ENCODE data around the gene CCSER2. TPM values are rescaled to one million over a fixed set of nuclear protein-coding genes. Genes with fewer than 3 reads are reported as not detected.
A peak's percentile ranks its signal among the peaks of the same experiment; 100 is the strongest.
"Not testable (repeated sequence)": the region's sequence is repeated elsewhere in the genome, so short reads cannot be mapped to it uniquely, and the experiment has no call there.

The CCSER2 gene
- total RNA-seq, 1 donor from 2014 or later = 80.2 TPM

GRCh38 chr10:84344526-84344925, 16.1 kb downstream of the CCSER2 start:
- Mint-ChIP-seq H3K27ac (ENCODE audit: unreplicated experiment) (no peak overlapping the region), H3K36me3 (ENCODE audit: low read depth, unreplicated experiment) (peaks cover 18% of the 10 kb centered on the region), H3K4me1 (ENCODE audit: unreplicated experiment) (peaks cover 19% of the 10 kb centered on the region), H3K9me3 (ENCODE audit: unreplicated experiment) (no peaks in the 10 kb centered on the region), H3K4me3 (ENCODE audit: unreplicated experiment) (no peak overlapping the region), H3K27me3 (ENCODE audit: unreplicated experiment) (no peaks in the 10 kb centered on the region)
- TF ChIP-seq, protein P1, sequence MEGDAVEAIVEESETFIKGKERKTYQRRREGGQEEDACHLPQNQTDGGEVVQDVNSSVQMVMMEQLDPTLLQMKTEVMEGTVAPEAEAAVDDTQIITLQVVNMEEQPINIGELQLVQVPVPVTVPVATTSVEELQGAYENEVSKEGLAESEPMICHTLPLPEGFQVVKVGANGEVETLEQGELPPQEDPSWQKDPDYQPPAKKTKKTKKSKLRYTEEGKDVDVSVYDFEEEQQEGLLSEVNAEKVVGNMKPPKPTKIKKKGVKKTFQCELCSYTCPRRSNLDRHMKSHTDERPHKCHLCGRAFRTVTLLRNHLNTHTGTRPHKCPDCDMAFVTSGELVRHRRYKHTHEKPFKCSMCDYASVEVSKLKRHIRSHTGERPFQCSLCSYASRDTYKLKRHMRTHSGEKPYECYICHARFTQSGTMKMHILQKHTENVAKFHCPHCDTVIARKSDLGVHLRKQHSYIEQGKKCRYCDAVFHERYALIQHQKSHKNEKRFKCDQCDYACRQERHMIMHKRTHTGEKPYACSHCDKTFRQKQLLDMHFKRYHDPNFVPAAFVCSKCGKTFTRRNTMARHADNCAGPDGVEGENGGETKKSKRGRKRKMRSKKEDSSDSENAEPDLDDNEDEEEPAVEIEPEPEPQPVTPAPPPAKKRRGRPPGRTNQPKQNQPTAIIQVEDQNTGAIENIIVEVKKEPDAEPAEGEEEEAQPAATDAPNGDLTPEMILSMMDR (IDR thresholded peaks at IDR 0.05; ENCODE audit: unreplicated experiment) = no peak
- no peak for DNase-seq (ENCODE audit: low spot score)

- H3K4me1 Mint-ChIP-seq (ENCODE audit: unreplicated experiment); H3K27ac Mint-ChIP-seq (ENCODE audit: unreplicated experiment); H3K4me3 Mint-ChIP-seq (ENCODE audit: unreplicated experiment); DNase-seq (ENCODE audit: low spot score); H3K27me3 Mint-ChIP-seq (ENCODE audit: unreplicated experiment); H3K9me3 Mint-ChIP-seq (ENCODE audit: unreplicated experiment): not testable (repeated sequence)
- H3K36me3 Mint-ChIP-seq (ENCODE audit: low read depth, unreplicated experiment) = peaks cover 18% of the 10 kb centered on the region
Observed at GRCh38 chr10:84347575-84348002, 19.2 kb downstream of the CCSER2 start.

DNA sequence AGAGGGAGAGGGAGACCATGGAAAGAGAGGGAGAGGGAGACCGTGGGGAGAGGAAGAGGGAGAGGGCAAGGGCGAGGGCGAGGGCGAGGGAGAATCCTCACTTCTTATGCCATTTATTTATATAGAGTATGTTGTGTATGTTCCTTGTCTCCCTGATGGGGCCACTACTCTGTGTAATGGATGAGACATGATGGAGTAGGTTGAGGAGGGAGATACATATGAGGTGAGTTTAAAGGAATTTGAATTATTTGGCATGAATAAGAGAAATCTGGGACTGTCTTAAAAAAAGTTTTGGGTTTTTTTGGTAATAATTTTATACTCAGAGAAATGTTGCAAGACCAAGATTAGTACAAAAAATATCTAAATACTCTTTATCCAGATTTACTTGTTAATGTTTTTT, 20.1 kb downstream of the CCSER2 start:
- TF ChIP-seq, protein P1 (IDR thresholded peaks at IDR 0.05; ENCODE audit: unreplicated experiment) = no peak
- no peak overlapping the region for H3K4me3 Mint-ChIP-seq (ENCODE audit: unreplicated experiment)
- no peak overlapping the region for H3K27ac Mint-ChIP-seq (ENCODE audit: unreplicated experiment)
- no peak for DNase-seq (ENCODE audit: low spot score)
- peaks cover 8% of the 10 kb centered on the region for H3K4me1 Mint-ChIP-seq (ENCODE audit: unreplicated experiment)
- no peaks in the 10 kb centered on the region for H3K9me3 Mint-ChIP-seq (ENCODE audit: unreplicated experiment)
- H3K27me3 Mint-ChIP-seq (ENCODE audit: unreplicated experiment) = no peaks in the 10 kb centered on the region
- H3K36me3 Mint-ChIP-seq (ENCODE audit: low read depth, unreplicated experiment) = peaks cover 18% of the 10 kb centered on the region

DNA sequence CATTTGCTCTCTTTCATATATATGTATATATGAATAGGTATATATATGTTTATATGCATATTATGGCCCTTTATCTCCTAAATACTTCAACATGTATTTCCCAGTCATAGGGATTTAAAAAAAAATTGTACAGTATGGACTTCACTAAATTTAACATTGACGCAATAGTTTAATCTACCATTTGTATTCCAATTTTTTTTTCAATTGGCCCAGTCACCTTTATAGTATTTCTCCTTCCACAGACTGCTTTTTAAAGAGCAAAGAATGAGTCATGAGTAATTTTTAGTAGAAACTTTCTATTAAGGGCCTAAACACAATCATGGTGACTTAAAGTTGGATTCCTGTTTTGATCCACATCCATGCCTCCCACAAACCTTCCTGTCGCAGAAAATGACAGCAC, 20.5 kb downstream of the CCSER2 start:
- Mint-ChIP-seq H3K36me3 (ENCODE audit: low read depth, unreplicated experiment) (peaks cover 18% of the 10 kb centered on the region), H3K4me3 (ENCODE audit: unreplicated experiment) (no peak overlapping the region), H3K27me3 (ENCODE audit: unreplicated experiment) (no peaks in the 10 kb centered on the region), H3K9me3 (ENCODE audit: unreplicated experiment) (no peaks in the 10 kb centered on the region), H3K4me1 (ENCODE audit: unreplicated experiment) (peaks cover 10% of the 10 kb centered on the region), H3K27ac (ENCODE audit: unreplicated experiment) (no peak overlapping the region)
- no peak for DNase-seq (ENCODE audit: low spot score)
- TF ChIP-seq, protein P1 (IDR thresholded peaks at IDR 0.05; ENCODE audit: unreplicated experiment) = no peak

- H3K4me3 Mint-ChIP-seq (ENCODE audit: unreplicated experiment) = no peak overlapping the region
- peaks cover 10% of the 10 kb centered on the region for H3K36me3 Mint-ChIP-seq (ENCODE audit: low read depth, unreplicated experiment)
- peaks cover 20% of the 10 kb centered on the region for H3K4me1 Mint-ChIP-seq (ENCODE audit: unreplicated experiment)
- no peak overlapping the region for H3K27ac Mint-ChIP-seq (ENCODE audit: unreplicated experiment)
- DNase-seq (ENCODE audit: low spot score) = peak; percentile 64
- TF ChIP-seq, protein P1 (IDR thresholded peaks at IDR 0.05; ENCODE audit: unreplicated experiment) = peak; percentile 60
- no peaks in the 10 kb centered on the region for H3K9me3 Mint-ChIP-seq (ENCODE audit: unreplicated experiment)
- no peaks in the 10 kb centered on the region for H3K27me3 Mint-ChIP-seq (ENCODE audit: unreplicated experiment)
Observed at GRCh38 chr10:84352251-84352842, 24.0 kb downstream of the CCSER2 start.
